Hepatocyte (in vitro differentiated cells): Measurements from ENCODE around the gene POLE2.

Source experiments
- EZH2 ChIP-seq: fragments of 200-600 bp; sonication (generic); IDR thresholded peaks from 2 replicates; pipeline ENCODE4 v1.6.1; 2016; ENCODE audit warnings: antibody characterized with exemption, mild to moderate bottlenecking, borderline replicate concordance
- EZH2phosphoT487 ChIP-seq: fragments of 200-600 bp; sonication (generic); IDR thresholded peaks from one replicate; pipeline ENCODE4 v1.6.1; 2018; ENCODE audit warnings: antibody characterized with exemption, mild to moderate bottlenecking, low read depth, moderate library complexity; ENCODE audit not compliant: unreplicated experiment, severe bottlenecking

DNA sequence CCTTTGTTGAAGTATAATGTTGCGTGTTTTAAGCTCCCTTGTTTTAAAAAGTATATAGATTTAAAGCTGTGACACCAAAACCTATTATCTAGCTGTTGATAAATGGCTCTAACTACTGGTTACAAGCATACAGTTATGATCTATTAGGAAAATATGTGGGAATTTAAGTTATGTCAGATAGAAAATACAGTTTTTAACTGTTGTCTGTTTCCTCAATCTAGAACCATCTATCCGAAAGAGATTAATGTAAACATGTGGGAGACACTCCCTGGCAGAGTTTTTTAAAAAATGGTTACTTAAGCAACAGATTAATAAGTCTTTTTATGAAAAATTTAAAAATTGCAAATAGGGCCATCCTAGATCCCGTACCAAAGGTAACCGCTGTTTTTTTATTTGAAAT lies 75.8 kb downstream of the POLE2 start:
- TF ChIP-seq EZH2 (no peak), EZH2phosphoT487 (no peak)
